ENCODE results near the gene GK2.

The GK2 gene

GRCh38 chr4:79385641-79386040 is 22.4 kb downstream of the GK2 start:
- DNase-seq (ENCODE audit: low read depth in 2 of 2) = no peak

- DNase-seq (ENCODE audit: low read depth in 2 of 2) = no peak
Observed at GRCh38 chr4:79381161-79381560, 26.9 kb downstream of the GK2 start.

DNA sequence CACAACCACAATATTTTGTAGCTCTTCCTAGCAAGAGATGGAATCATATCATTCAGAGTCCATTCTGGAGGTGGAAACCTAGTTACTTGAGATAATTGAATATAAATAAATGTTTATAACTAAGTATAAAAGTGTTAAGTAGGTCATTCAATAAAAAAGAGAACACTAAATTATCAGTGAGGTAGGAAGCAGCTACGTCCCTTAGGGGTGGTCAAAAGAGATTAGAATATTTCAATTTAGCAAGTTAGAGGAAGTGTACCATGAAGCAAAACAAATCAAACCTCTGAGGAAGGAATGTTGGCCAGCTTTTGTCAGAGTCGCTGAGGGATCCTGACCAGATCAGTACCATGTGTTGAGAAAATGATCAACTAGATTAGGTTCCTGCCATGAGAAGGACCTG is 38.0 kb downstream of the GK2 start:
- no peak for DNase-seq (ENCODE audit: low read depth in 2 of 2)

- no peak for DNase-seq (ENCODE audit: low read depth in 2 of 2)
Observed at GRCh38 chr4:79367096-79367495, 40.9 kb downstream of the GK2 start.

DNA sequence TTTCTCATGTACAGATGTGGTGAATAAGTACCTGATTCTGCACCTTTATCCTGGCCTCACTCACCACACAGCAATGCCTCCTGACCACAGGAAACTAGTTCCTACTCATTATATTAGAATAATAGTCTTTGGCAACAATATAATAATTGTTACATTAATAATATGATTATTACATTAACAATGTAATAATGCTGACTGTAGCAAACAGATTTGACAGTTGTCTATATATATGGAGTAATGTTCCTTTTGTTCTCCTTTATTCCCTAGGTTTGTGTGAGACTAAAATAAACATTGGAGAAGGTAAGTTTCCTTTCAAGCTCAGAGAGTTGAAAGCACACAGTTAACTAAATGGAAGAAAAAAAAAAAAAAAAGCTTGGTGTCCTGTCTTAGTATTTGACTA is 41.6 kb downstream of the GK2 start:
- DNase-seq (ENCODE audit: low read depth in 2 of 2) = no peak

- DNase-seq (ENCODE audit: low read depth in 2 of 2) = no peak
Observed at GRCh38 chr4:79364061-79364460, 44.0 kb downstream of the GK2 start.

GRCh38 chr4:79362626-79363025 is 45.4 kb downstream of the GK2 start:
- no peak for DNase-seq (ENCODE audit: low read depth in 2 of 2)

DNA sequence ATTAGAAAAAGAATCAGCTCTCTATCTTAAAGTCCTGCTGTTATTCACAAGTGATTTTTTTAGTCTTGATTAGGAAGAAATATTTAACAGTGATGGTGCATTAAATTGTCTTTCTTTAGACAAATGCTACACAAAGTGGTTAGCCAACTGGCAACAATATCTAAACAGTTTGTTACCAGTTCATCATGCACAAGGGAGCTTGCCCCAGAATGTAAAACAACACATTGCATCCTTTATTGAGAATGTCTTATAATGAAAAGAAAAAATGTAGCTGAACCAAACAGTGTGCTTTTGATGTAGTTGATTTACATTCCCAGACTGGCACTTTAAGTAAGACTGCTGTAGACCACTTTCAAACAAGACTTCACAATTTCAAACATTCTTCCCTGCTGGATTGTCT is 48.0 kb downstream of the GK2 start:
- no peak for DNase-seq (ENCODE audit: low read depth in 2 of 2)

GRCh38 chr4:79358438-79358837 is 49.6 kb downstream of the GK2 start:
- no peak for DNase-seq (ENCODE audit: low read depth in 2 of 2)

DNA sequence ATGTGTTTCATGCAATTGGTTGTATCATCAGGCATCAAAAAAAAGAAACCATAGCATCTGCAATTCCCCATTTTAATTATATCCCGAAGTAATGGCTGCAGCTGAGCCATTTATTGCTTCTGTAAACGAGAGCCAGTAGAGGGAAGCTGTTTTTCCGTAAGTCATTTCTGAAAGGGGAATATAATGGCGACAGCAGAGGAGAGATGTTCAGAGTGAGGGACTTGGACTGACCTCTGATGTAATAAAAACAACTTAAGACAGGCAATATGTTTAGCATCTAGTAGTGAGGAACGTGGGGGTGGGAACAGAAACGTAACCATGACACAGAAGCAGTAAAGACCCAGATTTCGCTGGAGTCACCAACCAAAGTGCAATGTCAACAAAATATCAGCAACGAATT is 50.7 kb downstream of the GK2 start:
- no peak for DNase-seq (ENCODE audit: low read depth in 2 of 2)
